ENCODE data around the gene STC2.

DNA sequence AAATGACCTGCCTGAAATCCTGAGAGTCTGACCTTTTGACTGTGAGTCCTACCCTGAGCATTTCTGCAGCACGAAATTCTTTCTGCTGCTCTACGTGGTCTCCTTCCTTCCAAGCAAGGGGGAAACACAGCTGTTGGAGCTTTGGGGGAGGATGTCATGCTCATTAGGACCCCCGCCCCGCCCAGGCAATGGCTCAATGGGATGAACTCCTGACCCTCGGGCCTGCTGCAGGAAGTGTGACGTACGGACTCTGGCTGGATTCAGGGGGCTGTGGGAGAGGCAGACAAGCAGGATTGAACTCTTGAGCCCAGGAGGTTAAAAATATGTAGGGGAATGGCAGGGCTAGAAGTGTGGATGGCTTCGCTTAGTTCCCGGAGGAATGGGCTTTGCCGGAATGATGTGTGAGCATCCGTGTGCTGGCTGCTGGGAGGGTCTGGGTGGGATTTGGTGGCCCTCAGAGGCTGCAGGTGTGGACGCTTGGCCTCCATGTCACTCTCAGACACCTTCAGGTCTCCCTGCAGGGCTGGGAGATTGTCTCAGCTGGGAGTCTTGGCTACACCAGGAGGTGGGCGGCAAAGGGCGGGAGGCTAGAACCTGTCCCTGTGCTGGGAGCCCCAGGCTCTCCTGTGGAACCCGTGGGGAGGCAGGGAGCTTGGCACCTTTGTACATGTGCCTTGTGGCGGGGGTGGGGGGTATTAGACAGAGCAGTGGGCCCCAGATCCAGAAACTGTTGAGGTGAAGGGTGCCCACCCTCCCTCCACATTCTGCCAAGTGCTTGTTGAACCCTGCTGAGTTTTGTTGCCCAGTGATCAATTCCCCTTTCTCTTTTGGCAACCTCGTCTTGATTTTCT is 26.3 kb downstream of the STC2 start:
- TF ChIP-seq CTCF (conservative IDR thresholded peaks at IDR 0.05; ENCODE audit: low read length) (no peak), EZH2phosphoT487 (IDR thresholded peaks at IDR 0.05; ENCODE audit: borderline replicate concordance, low read depth, low read length) (no peak)
